Naive thymus-derived CD4-positive, alpha-beta T cell (primary cell): Measurements from ENCODE around the gene RDH13. TPM values are rescaled to one million over a fixed set of nuclear protein-coding genes. Genes with fewer than 3 reads are reported as not detected.
A peak's percentile ranks its signal among the peaks of the same experiment; 100 is the strongest.
"Not testable (repeated sequence)": the region's sequence is repeated elsewhere in the genome, so short reads cannot be mapped to it uniquely, and the experiment has no call there.

Experiments
- ATAC-seq: fragments of 150-1000 bp; cut with Tn5 transposase; 2 replicates; pipeline ENCODE4 v1.10.0; 2021; ENCODE audit warnings: mild to moderate bottlenecking, moderate library complexity
- CTCF ChIA-PET: fragments of 350-600 bp; sonication (Branson Sonifier 250); formaldehyde crosslinking; loops from one replicate; lab custom pipeline; 2021; ENCODE audit warnings: antibody characterized with exemption; lab: Charles Lee
- POLR2A ChIA-PET: fragments of 350-600 bp; sonication (Branson Sonifier 250); formaldehyde crosslinking; loops from one replicate; lab custom pipeline; 2021; ENCODE audit warnings: antibody characterized with exemption, inconsistent platforms; lab: Charles Lee
- DNase-seq, 9 donors: peaks; one replicate each; pipeline versions ENCODE4 v3.0.0 to v3.0.0-alpha.2; 2020 to 2022; ENCODE audit warnings: mixed read lengths in 1 of 9
- H3K27ac ChIP-seq: one replicate; pipeline ENCODE4 v1.7.0; 2013; ENCODE audit warnings: mild to moderate bottlenecking, low read depth, low read length, moderate library complexity
- H3K27me3 ChIP-seq, 2 donors: one replicate each; pipeline ENCODE4 v1.7.0; 2013; ENCODE audit warnings: low read length in 2 of 2, mild to moderate bottlenecking in 2 of 2, moderate library complexity in 2 of 2; ENCODE audit not compliant: control insufficient read depth in 2 of 2, insufficient read depth in 2 of 2
- H3K36me3 ChIP-seq, 3 experiments: 1 replicate in 2 of 3; 2 replicates in 1 of 3; pipeline ENCODE4 v1.7.0; 2013; ENCODE audit warnings: low read length in 3 of 3, mild to moderate bottlenecking in 3 of 3, moderate library complexity in 1 of 3; ENCODE audit not compliant: insufficient read depth in 3 of 3, control insufficient read depth in 2 of 3
- H3K4me1 ChIP-seq, 2 donors: one replicate each; pipeline ENCODE4 v1.7.0; 2013; ENCODE audit warnings: low read length in 2 of 2, mild to moderate bottlenecking in 2 of 2, moderate library complexity in 1 of 2; ENCODE audit not compliant: control insufficient read depth in 2 of 2, insufficient read depth in 2 of 2
- H3K4me3 ChIP-seq: 2 replicates; pipeline ENCODE4 v1.7.0; 2013; ENCODE audit warnings: mild to moderate bottlenecking, low read length
- H3K9me3 ChIP-seq, 3 experiments: 1 replicate in 2 of 3; 2 replicates in 1 of 3; pipeline ENCODE4 v1.7.0; 2013; ENCODE audit warnings: low read length in 3 of 3; ENCODE audit not compliant: control insufficient read depth in 2 of 3
- H3K27ac Mint-ChIP-seq, 9 donors: one replicate each; pipeline ENCODE4 v1.8.0; 2020 to 2022; ENCODE audit warnings: mixed read lengths in 9 of 9, mild to moderate bottlenecking in 8 of 9, moderate library complexity in 5 of 9, inconsistent platforms in 2 of 9
- H3K27me3 Mint-ChIP-seq, 5 donors: one replicate each; pipeline ENCODE4 v1.8.0; 2021 to 2022; ENCODE audit warnings: mixed read lengths in 5 of 5, mild to moderate bottlenecking in 1 of 5
- H3K36me3 Mint-ChIP-seq, 5 donors: one replicate each; pipeline ENCODE4 v1.8.0; 2020 to 2022; ENCODE audit warnings: mixed read lengths in 5 of 5, mild to moderate bottlenecking in 3 of 5, inconsistent platforms in 1 of 5
- H3K4me1 Mint-ChIP-seq, 7 donors: one replicate each; pipeline ENCODE4 v1.8.0; 2020 to 2022; ENCODE audit warnings: mixed read lengths in 7 of 7, mild to moderate bottlenecking in 3 of 7, inconsistent platforms in 1 of 7
- H3K4me3 Mint-ChIP-seq, 10 donors: one replicate each; pipeline ENCODE4 v1.8.0; 2020 to 2022; ENCODE audit warnings: mild to moderate bottlenecking in 10 of 10, mixed read lengths in 10 of 10, moderate library complexity in 6 of 10, inconsistent platforms in 2 of 10
- H3K9me3 Mint-ChIP-seq, 11 donors: one replicate each; pipeline ENCODE4 v1.8.0; 2020 to 2022; ENCODE audit warnings: mixed read lengths in 11 of 11, mild to moderate bottlenecking in 4 of 11, inconsistent platforms in 1 of 11, moderate library complexity in 1 of 11
- intact Hi-C, 2 donors: fragments of 100-400 bp; cut with micrococcal nuclease; formaldehyde crosslinking; loops; one replicate each; pipeline ENCODE4 v1.15.1; 2023
- polyA plus RNA-seq, 2 donors: library from polyadenylated mRNA; unstranded; fragments of 300-500 nt; fragmentation: Illumina TruSeq; gene quantifications; one replicate each; pipeline ENCODE4 v1.2.3, GENCODE V29; 2021
- total RNA-seq, 6 experiments: library from RNA in 5 of 6; stranded (reverse) in 5 of 6; gene quantifications; 1 replicate in 5 of 6; 2 replicates in 1 of 6; pipeline ENCODE4 v1.2.3 and lab custom pipeline; 2021 to 2026

Gene RDH13
- total and polyA plus RNA-seq, 7 experiments from 2014 or later, result 9.4 to 24.8 (median 19.0) TPM

- ChIA-PET POLR2A (no interaction called here), CTCF (no interaction called here)
- intact Hi-C loops, result loop anchor here (1.0 to 2.0 kb wide), 2 partner anchors 20 to 21 kb away; partner anchors contain the start of gene RDH13 (in 2 of the 2)
- Mint-ChIP-seq H3K27ac (peak overlapping the region in 6 of 9 donors; percentile 51 to 93 (median 75)), H3K36me3 (peaks cover 0 to 36% (median 9%) of the 10 kb centered on the region in 5 donors), H3K4me1 (peaks cover 16 to 34% (median 26%) of the 10 kb centered on the region in 7 donors), H3K27me3 (no peaks in the 10 kb centered on the region), H3K9me3 (peaks cover 0 to 3% (median 0%) of the 10 kb centered on the region in 11 donors), H3K4me3 (peak overlapping the region; percentile 37 to 87 (median 82))
- Histone ChIP-seq H3K27ac (no peak overlapping the region), H3K4me3 (no peak overlapping the region), H3K4me1 (peaks cover 11 to 19% of the 10 kb centered on the region in 2 donors), H3K27me3 (no peaks in the 10 kb centered on the region), H3K36me3 (peaks cover 0 to 37% (median 1%) of the 10 kb centered on the region in 3 experiments), H3K9me3 (no peaks in the 10 kb centered on the region)
- DNase-seq (no peak), ATAC-seq (no peak)
These were observed 20.3 kb downstream of the RDH13 start for GRCh38 chr19:55042688-55043087.

GRCh38 chr19:55042344-55042678 is 20.6 kb downstream of the RDH13 start:
- peaks cover 16 to 34% (median 26%) of the 10 kb centered on the region in 7 donors for H3K4me1 Mint-ChIP-seq
- Histone ChIP-seq H3K9me3 (no peaks in the 10 kb centered on the region), H3K27me3 (no peaks in the 10 kb centered on the region), H3K4me3 (peak overlapping the region; percentile 39), H3K27ac (peak overlapping the region; percentile 31), H3K4me1 (peaks cover 11 to 19% of the 10 kb centered on the region in 2 donors), H3K36me3 (peaks cover 0 to 34% (median 0%) of the 10 kb centered on the region in 3 experiments)
- intact Hi-C loops, result loop anchor here (1.0 to 2.0 kb wide), 2 partner anchors 20 to 21 kb away; partner anchors contain the start of gene RDH13 (in 2 of the 2)
- ChIA-PET CTCF (no interaction called here), POLR2A (no interaction called here)
- no peak for ATAC-seq
- no peaks in the 10 kb centered on the region for H3K27me3 Mint-ChIP-seq
- H3K36me3 Mint-ChIP-seq, result peaks cover 0 to 36% (median 9%) of the 10 kb centered on the region in 5 donors
- H3K4me3 Mint-ChIP-seq, result peak overlapping the region; percentile 66 to 87 (median 82)
- peaks cover 0 to 3% (median 0%) of the 10 kb centered on the region in 11 donors for H3K9me3 Mint-ChIP-seq
- no peak for DNase-seq
- H3K27ac Mint-ChIP-seq, result peak overlapping the region; percentile 46 to 93 (median 79)

- CTCF ChIA-PET, result no interaction called here
- intact Hi-C loops, result loop anchor here (1.0 to 2.0 kb wide), 2 partner anchors 21 to 22 kb away; partner anchors contain the start of gene RDH13 (in 2 of the 2)
- peak overlapping the region; percentile 39 for H3K4me3 ChIP-seq
These were observed 21.2 kb downstream of the RDH13 start for GRCh38 chr19:55041627-55042343.

GRCh38 chr19:55041244-55041626 is 21.7 kb downstream of the RDH13 start:
- Histone ChIP-seq H3K4me3 (peak overlapping the region; percentile 39), H3K9me3 (no peaks in the 10 kb centered on the region), H3K27me3 (no peaks in the 10 kb centered on the region), H3K27ac (no peak overlapping the region), H3K4me1 (peaks cover 11 to 19% of the 10 kb centered on the region in 2 donors), H3K36me3 (peaks cover 0 to 23% (median 0%) of the 10 kb centered on the region in 3 experiments)
- peaks cover 16 to 34% (median 26%) of the 10 kb centered on the region in 7 donors for H3K4me1 Mint-ChIP-seq
- intact Hi-C loops, result no loop called here
- peaks cover 0 to 3% (median 0%) of the 10 kb centered on the region in 11 donors for H3K9me3 Mint-ChIP-seq
- POLR2A ChIA-PET, result no interaction called here
- ATAC-seq (no peak), DNase-seq (no peak)
- peak overlapping the region in 4 of 9 donors; percentile 45 to 93 (median 77) for H3K27ac Mint-ChIP-seq
- H3K36me3 Mint-ChIP-seq, result peaks cover 0 to 40% (median 9%) of the 10 kb centered on the region in 5 donors
- H3K27me3 Mint-ChIP-seq, result no peaks in the 10 kb centered on the region
- CTCF ChIA-PET, result no interaction called here
- H3K4me3 Mint-ChIP-seq, result peak overlapping the region; percentile 66 to 87 (median 82)

More at GRCh38 chr19:55041627-55042343, 21.2 kb downstream of the RDH13 start:
- peaks cover 11 to 19% of the 10 kb centered on the region in 2 donors for H3K4me1 ChIP-seq
- peaks cover 0 to 3% (median 0%) of the 10 kb centered on the region in 11 donors for H3K9me3 Mint-ChIP-seq
- no peaks in the 10 kb centered on the region for H3K9me3 ChIP-seq
- peak overlapping the region; percentile 31 for H3K27ac ChIP-seq
- H3K4me3 Mint-ChIP-seq, result peak overlapping the region; percentile 66 to 87 (median 82)
- ATAC-seq, result peak; percentile 56
- H3K36me3 ChIP-seq, result peaks cover 0 to 28% (median 0%) of the 10 kb centered on the region in 3 experiments
- POLR2A ChIA-PET, result no interaction called here
- H3K27me3 Mint-ChIP-seq, result no peaks in the 10 kb centered on the region
- H3K4me1 Mint-ChIP-seq, result peaks cover 16 to 34% (median 26%) of the 10 kb centered on the region in 7 donors
- DNase-seq, result peak in 7 of 9 donors; percentile 10 to 44 (median 29)
- H3K27me3 ChIP-seq, result no peaks in the 10 kb centered on the region
- peak overlapping the region in 8 of 9 donors; percentile 46 to 93 (median 81) for H3K27ac Mint-ChIP-seq
- peaks cover 0 to 40% (median 9%) of the 10 kb centered on the region in 5 donors for H3K36me3 Mint-ChIP-seq

- POLR2A ChIA-PET, DNase-seq, H3K27ac ChIP-seq, H3K27ac Mint-ChIP-seq, H3K27me3 Mint-ChIP-seq, CTCF ChIA-PET, intact Hi-C loops, H3K9me3 ChIP-seq, H3K4me3 ChIP-seq, ATAC-seq, H3K27me3 ChIP-seq, H3K9me3 Mint-ChIP-seq: not testable (repeated sequence)
- peaks cover 0 to 40% (median 9%) of the 10 kb centered on the region in 5 donors for H3K36me3 Mint-ChIP-seq
- peaks cover 0 to 22% (median 0%) of the 10 kb centered on the region in 3 experiments for H3K36me3 ChIP-seq
- H3K4me1 ChIP-seq, result peaks cover 11 to 19% of the 10 kb centered on the region in 2 donors
- H3K4me1 Mint-ChIP-seq, result peaks cover 16 to 34% (median 26%) of the 10 kb centered on the region in 7 donors
- peak overlapping the region in 2 of 10 donors; percentile 83 to 85 for H3K4me3 Mint-ChIP-seq
These were observed 22.3 kb downstream of the RDH13 start for GRCh38 chr19:55040654-55041053.

- POLR2A ChIA-PET, intact Hi-C loops, ATAC-seq: not testable (repeated sequence)
These were observed 25.3 kb downstream of the RDH13 start for GRCh38 chr19:55037603-55038002.

More at GRCh38 chr19:55037603-55038002, 25.3 kb downstream of the RDH13 start:
- H3K9me3 Mint-ChIP-seq, H3K4me3 Mint-ChIP-seq, H3K27me3 ChIP-seq, H3K9me3 ChIP-seq, CTCF ChIA-PET, H3K27ac Mint-ChIP-seq, H3K27ac ChIP-seq, DNase-seq, H3K27me3 Mint-ChIP-seq, H3K36me3 ChIP-seq, H3K4me3 ChIP-seq: not testable (repeated sequence)
- peaks cover 11 to 17% of the 10 kb centered on the region in 2 donors for H3K4me1 ChIP-seq
- H3K36me3 Mint-ChIP-seq, result peaks cover 0 to 36% (median 4%) of the 10 kb centered on the region in 5 donors
- H3K4me1 Mint-ChIP-seq, result peaks cover 12 to 30% (median 19%) of the 10 kb centered on the region in 7 donors
